ENCODE measurements around the gene PPIB.
A peak's percentile ranks its signal among the peaks of the same experiment; 100 is the strongest.

PPIB gene

GRCh38 chr15:64157599-64158125 lies 5.2 kb downstream of the PPIB start:
- DNase-seq: no peak

- no peak for DNase-seq
Observed at GRCh38 chr15:64156652-64157331, 6.0 kb downstream of the PPIB start.

- DNase-seq: no peak
Observed at GRCh38 chr15:64155802-64156651, 6.8 kb downstream of the PPIB start.

GRCh38 chr15:64153480-64154367 lies 9.1 kb downstream of the PPIB start:
- peak; percentile 53 for DNase-seq

- no peak for DNase-seq
Observed at GRCh38 chr15:64152507-64153387, 10.1 kb downstream of the PPIB start.

- DNase-seq: no peak
Observed at GRCh38 chr15:64151727-64152506, 10.9 kb downstream of the PPIB start, which contains the start of gene SNX22. Gene SNX22, plus strand, starts transcription at chr15:64151731. Its CDS starts 45 bp downstream, at chr15:64151776.

GRCh38 chr15:64149893-64150578 lies 12.8 kb downstream of the PPIB start:
- no peak for DNase-seq

GRCh38 chr15:64149424-64149823 lies 13.4 kb downstream of the PPIB start:
- no peak for DNase-seq

GRCh38 chr15:64148581-64148980 lies 14.2 kb downstream of the PPIB start:
- no peak for DNase-seq

GRCh38 chr15:64148168-64148567 lies 14.7 kb downstream of the PPIB start:
- DNase-seq: no peak

- DNase-seq: no peak
Observed at GRCh38 chr15:64146885-64147681, 15.7 kb downstream of the PPIB start.

- no peak for DNase-seq
Observed at GRCh38 chr15:64146520-64146884, 16.3 kb downstream of the PPIB start.

- no peak for DNase-seq
Observed at GRCh38 chr15:64146041-64146440, 16.8 kb downstream of the PPIB start.

GRCh38 chr15:64144565-64145281 lies 18.1 kb downstream of the PPIB start:
- DNase-seq: no peak

- no peak for DNase-seq
Observed at GRCh38 chr15:64144192-64144564, 18.6 kb downstream of the PPIB start.

- no peak for DNase-seq
Observed at GRCh38 chr15:64143276-64143675, 19.5 kb downstream of the PPIB start.

- no peak for DNase-seq
Observed at GRCh38 chr15:64141798-64142512, 20.9 kb downstream of the PPIB start.

GRCh38 chr15:64138331-64138941 lies 24.4 kb downstream of the PPIB start:
- DNase-seq: no peak

Data from NCI-H524 treated with DMSO at 0.1 percent for 48 hours (cell line).